Measurements from ENCODE around the gene RBM10.

- no peak for TF ChIP-seq CTCF (conservative IDR thresholded peaks at IDR 0.05; ENCODE audit: low read length)
- TF ChIP-seq EZH2phosphoT487 (IDR thresholded peaks at IDR 0.05; ENCODE audit: borderline replicate concordance, low read depth, low read length) = no peak
Measured at GRCh38 chrX:47201345-47201944, 56.4 kb downstream of the RBM10 start.
